ENCODE data around the gene POGZ. TPM values are rescaled to one million over a fixed set of nuclear protein-coding genes. Genes with fewer than 3 reads are reported as not detected.

Gene POGZ
- total RNA-seq, 1 experiment from 2014 or later: 76.0 TPM

- TF ChIP-seq REST (IDR thresholded peaks at IDR 0.05; ENCODE audit: insufficient read depth in 1 of 2, low read depth in 2 of 2, low read length in 1 of 2) (no peak), POLR2AphosphoS5 (IDR thresholded peaks at IDR 0.05; ENCODE audit: low read depth, low read length) (no peak), SIN3A (IDR thresholded peaks at IDR 0.05; ENCODE audit: borderline replicate concordance, insufficient read depth, low read depth, low read length) (no peak), CTCF (IDR thresholded peaks at IDR 0.05) (no peak), TCF7L2 (IDR thresholded peaks at IDR 0.05; ENCODE audit: low read depth, low read length) (no peak)
- Histone ChIP-seq H3K27ac (ENCODE audit: low read length) (no peak overlapping the region), H3K9me3 (ENCODE audit: control insufficient read depth, insufficient read depth, low read depth, low read length) (no peaks in the 10 kb centered on the region), H3K27me3 (ENCODE audit: control insufficient read depth, insufficient read depth, low read length) (no peaks in the 10 kb centered on the region), H3K4me3 (ENCODE audit: low read depth in 2 of 2, low read length in 2 of 2) (no peak overlapping the region), H3K4me1 (ENCODE audit: control insufficient read depth, insufficient read depth, low read length) (no peaks in the 10 kb centered on the region; the same call in 1 of the 2 replicates), H3K36me3 (ENCODE audit: control insufficient read depth, insufficient read depth, low read length) (no peaks in the 10 kb centered on the region)
- in situ Hi-C loops (cut with HindIII; ENCODE audit: low pct_unique_long_range_greater_than_20kb, low sequenced_read_pairs) (no loop called here), intact Hi-C loops (cut with micrococcal nuclease; ENCODE audit: unreplicated experiment) (no loop called here)
- POLR2A ChIA-PET: no interaction called here
- DNase-seq (ENCODE audit: low read depth, low spot score) (no peak), ATAC-seq (no peak)
- no TSS peak for BruUV-seq (replicated peaks)
- CTCF ChIA-PET: interaction anchor here (0.6 kb wide), 1 partner anchor 29 kb away, joined by 3 read pairs; no protein-coding TSS in a partner anchor
Observed at GRCh38 chr1:151465026-151465425, 5.7 kb upstream of the POGZ start.

- intact Hi-C loops (cut with micrococcal nuclease; ENCODE audit: unreplicated experiment) (no loop called here), in situ Hi-C loops (cut with HindIII; ENCODE audit: low pct_unique_long_range_greater_than_20kb, low sequenced_read_pairs) (no loop called here)
- Histone ChIP-seq H3K27me3 (ENCODE audit: control insufficient read depth, insufficient read depth, low read length) (no peaks in the 10 kb centered on the region), H3K4me1 (ENCODE audit: control insufficient read depth, insufficient read depth, low read length) (peaks cover 10% of the 10 kb centered on the region), H3K27ac (ENCODE audit: low read length) (no peak overlapping the region), H3K4me3 (ENCODE audit: low read depth in 2 of 2, low read length in 2 of 2) (no peak overlapping the region), H3K36me3 (ENCODE audit: control insufficient read depth, insufficient read depth, low read length) (no peaks in the 10 kb centered on the region), H3K9me3 (ENCODE audit: control insufficient read depth, insufficient read depth, low read depth, low read length) (no peaks in the 10 kb centered on the region)
- ATAC-seq (no peak), DNase-seq (ENCODE audit: low read depth, low spot score) (no peak)
- CTCF ChIA-PET: no interaction called here
- POLR2A ChIA-PET: no interaction called here
- TF ChIP-seq TCF7L2 (IDR thresholded peaks at IDR 0.05; ENCODE audit: low read depth, low read length) (no peak), POLR2AphosphoS5 (IDR thresholded peaks at IDR 0.05; ENCODE audit: low read depth, low read length) (no peak), CTCF (IDR thresholded peaks at IDR 0.05) (no peak), SIN3A (IDR thresholded peaks at IDR 0.05; ENCODE audit: borderline replicate concordance, insufficient read depth, low read depth, low read length) (no peak), REST (IDR thresholded peaks at IDR 0.05; ENCODE audit: insufficient read depth in 1 of 2, low read depth in 2 of 2, low read length in 1 of 2) (no peak)
- no TSS peak for BruUV-seq (replicated peaks)
Observed at GRCh38 chr1:151461694-151462093, 2.4 kb upstream of the POGZ start.
